ENCODE data around the gene GTF3C1.
A peak's percentile ranks its signal among the peaks of the same experiment; 100 is the strongest.
"Not testable (repeated sequence)": the region's sequence is repeated elsewhere in the genome, so short reads cannot be mapped to it uniquely, and the experiment has no call there.

Gene GTF3C1

DNA sequence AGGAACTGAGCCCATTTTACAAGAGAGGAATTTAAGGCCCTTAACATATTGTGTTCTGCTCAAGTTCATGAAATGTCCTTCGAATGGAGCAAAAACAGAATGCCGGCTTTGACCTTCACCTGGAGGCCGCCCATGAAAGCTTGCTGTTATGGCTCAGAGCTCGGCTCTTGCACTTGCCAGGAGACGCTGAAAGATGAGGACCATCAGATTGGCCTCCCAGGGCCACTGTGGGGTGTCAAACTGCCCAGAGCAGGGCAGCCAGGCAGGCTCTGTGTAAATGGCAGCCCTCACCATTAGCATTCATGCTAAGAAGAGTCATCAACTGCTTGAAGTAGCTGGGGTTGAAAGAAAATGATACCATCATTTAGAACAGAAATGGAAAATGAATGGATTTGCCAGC lies 108.4 kb downstream of the GTF3C1 start:
- DNase-seq (ENCODE audit: low read depth): no peak

DNA sequence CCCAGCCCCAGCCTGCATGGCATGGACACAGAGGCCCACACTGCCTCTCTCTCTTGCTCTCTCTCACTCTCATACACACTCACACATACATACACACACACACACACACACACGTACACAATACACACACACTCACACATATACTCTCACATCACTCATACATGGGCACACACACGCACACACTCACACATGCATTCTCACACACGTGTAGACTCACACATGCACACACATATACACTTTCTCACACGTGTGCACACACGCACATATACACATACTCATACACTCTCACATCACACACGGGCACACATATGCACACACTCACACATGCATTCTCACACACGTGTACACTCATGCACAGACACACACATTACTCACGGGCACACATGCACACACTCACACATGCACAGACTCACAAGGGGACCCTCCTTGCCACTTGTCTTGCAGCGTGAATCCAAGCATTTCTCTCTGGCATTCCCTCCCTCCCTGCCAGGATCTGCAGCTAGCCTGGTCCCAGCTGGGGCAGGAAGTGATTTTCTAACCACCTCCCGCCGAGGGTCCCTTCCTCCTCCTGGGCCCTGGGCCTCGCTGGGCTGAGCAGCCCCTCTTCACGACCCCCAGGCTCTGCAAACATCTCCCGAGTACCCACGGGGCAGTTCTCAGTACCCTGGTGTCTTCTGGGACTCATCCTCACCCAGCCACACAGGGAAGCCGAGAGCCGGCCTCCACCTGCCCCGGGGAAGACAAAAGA lies 110.3 kb downstream of the GTF3C1 start:
- no peak for DNase-seq (ENCODE audit: low read depth)

DNA sequence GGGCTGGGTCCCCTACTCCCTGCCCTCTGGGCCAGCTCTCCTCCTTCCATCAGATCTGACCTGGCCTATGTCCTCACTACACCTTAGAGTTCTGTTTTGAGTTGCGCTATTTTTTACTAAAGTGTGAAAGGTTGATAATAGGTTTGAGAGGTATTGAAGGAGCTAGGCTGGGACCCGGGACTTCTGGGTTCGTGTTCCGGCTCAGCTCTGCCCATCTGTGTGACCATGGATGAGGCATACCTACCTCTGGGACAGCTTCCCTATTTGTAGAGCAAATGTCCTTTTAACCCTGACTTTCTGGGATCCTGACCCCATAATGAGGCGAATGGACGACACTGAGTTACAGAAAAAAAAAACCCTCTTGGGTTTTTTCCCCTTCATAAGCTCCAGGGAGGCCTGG lies 111.8 kb downstream of the GTF3C1 start:
- no peak for DNase-seq (ENCODE audit: low read depth)

DNA sequence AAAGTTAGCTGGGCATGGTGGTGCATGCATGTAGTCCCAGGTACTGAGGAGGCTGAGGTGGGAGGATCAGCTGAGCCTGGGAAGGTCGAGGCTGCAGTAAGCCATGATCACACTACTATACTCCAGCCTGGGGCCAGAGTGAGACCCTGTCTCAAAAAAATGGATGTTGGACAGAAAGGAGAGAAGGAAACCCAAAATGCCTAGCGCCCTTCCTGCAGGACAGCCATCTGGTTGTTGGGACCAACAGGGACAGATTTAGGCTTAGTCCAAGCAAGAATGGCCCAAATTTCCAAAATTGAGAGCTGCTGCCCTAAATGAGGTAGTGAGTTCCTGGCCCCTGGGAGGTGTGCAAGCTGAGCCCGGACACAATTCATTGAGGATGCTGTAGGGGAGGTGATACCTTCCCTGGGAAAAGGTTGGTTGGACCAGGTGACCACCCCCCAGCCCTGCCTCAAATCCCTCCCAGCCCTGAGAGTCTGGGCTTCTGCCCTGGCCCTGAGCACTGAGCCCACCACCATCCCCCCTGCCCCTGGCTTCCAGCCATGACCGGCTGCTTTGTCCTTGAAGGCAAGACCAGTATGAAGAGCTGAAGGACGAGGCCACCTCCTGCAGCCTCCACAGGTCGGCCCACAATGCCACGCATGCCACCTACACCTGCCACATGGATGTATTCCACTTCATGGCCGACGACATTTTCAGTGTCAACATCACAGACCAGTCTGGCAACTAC lies 112.6 kb downstream of the GTF3C1 start:
- DNase-seq (ENCODE audit: low read depth): no peak

DNA sequence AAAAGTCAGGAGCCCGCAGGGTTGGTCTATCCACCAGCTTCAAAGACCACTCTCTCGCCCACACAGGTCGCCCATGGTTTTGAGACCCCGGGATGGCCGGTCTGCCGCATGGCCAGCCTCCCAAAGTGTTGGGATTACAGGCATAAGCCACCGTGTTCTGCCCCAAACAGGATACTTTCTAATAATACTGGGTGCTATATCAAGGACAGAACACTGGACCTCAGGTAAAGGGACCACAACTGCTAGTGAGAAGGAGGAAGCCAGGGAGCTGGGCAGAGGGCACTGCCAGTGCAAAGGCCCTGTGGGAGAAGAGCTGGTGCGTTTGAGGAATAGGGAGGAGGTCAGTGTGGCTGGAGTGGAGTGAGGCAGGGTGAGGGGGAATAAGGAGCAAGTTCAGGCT lies 113.6 kb downstream of the GTF3C1 start:
- DNase-seq (ENCODE audit: low read depth): no peak

DNA sequence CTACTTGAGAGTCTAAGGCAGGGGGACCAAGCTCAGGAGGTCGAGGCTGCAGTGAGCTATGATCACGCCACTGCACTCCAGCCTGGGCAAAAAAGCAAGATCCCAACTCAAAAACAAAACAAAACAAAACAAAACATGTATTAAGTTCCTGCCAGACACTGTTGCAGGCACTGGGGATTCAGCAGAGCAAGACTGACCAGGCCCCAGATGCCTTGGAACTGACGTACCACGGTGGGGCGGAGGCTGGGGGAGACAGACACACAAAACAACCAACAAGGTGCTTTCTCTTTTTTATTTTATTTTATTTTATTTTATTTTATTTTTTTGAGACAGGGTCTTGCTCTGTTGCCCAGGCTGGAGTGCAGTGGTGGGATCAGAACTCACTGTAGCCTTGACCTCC lies 114.6 kb downstream of the GTF3C1 start:
- not testable (repeated sequence) for DNase-seq (ENCODE audit: low read depth)

DNA sequence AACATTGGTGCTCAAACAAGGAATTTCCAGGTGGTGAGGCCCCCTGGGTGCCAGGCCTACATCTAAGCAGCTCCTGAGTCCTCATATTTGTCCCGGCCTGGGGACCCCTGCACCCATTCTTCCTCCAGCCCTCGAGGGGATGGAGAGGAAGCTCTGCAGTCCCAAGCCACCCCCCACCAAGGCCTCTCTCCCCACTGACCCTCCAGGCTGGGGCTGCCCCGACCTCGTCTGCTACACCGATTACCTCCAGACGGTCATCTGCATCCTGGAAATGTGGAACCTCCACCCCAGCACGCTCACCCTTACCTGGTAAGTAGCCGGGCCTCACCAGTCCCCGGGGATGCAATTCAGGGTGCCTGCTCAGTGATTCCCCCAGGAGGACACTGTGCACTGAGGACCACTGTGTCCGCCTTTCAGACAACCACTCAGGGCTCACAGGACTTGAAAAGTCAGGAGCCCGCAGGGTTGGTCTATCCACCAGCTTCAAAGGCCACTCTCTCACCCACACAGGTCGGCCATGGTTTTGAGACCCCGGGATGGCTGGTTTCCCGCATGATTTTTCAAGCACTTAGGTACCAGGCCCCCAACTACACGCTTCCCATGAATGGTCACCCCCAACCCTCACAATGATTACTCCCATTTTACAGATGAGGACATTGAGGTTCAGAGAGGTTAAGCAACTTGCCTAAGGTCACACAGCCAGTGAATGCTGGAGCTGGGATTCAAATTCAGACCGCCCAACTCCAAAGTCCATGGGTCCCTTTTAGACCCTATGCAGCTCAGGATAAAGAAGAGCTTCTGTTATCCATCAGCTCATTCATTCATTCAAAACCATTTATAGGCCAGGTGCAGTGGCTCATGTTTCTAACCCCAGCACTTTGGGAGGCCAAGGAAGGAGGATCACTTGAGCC lies 115.3 kb downstream of the GTF3C1 start:
- DNase-seq (ENCODE audit: low read depth): no peak

DNA sequence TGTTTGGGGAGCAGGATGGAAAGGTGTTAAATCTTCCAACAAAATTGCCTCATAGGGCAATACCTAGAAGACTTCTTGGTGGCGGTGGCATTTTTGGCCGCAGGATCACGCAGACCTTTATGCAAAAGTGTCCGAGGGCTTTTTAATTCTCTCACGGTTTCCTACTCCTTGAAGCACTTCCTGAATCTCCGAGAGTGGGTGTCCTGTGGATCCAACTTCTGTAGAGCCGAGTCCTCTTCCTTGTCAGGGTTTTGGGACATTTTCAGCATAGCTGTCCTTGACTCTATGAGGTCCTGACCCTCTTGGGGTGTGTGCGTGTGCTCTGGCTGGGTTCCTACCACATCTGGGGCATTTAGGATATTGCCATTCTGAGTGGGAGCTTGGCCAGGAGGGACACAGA lies 116.1 kb downstream of the GTF3C1 start:
- DNase-seq (ENCODE audit: low read depth): no peak

DNA sequence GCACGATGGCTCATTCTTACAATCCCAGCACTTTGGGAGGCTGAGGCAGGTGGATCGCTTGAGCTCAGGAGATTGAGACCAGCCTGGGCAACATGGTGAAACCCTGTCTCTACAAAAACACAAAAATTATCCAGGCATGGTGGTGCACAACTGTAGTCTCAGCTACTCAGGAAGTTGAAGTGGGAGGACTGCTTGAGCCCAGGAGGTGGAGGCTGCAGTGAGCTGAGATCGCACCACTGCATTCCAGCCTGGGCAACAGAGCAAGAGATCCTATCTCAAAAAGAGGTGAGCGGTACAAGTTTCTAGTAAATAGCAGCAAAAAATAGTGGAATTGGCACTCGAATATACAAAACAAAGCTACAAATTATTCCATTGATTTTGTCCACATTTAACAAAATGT lies 116.5 kb downstream of the GTF3C1 start:
- not testable (repeated sequence) for DNase-seq (ENCODE audit: low read depth)

DNA sequence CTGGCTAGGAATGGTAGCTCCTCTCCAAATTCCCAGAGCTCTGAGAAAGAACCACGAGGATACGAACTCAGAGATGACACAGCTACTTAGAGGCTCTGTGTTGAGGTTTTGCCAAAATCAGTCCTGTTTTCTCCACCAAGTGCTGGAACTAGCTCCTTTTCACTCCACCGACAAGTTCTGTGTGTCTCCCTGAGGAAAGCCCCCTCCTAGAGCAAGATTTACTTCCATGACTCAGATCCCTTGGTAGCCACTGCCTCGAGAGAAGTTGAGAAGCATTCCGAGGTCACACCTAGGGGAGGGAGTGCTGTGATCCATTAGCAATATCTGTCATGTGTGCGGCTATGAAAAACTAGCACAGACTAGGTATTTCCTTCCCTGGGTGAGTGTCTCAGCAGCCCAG lies 117.2 kb downstream of the GTF3C1 start:
- DNase-seq (ENCODE audit: low read depth): peak; percentile 70

DNA sequence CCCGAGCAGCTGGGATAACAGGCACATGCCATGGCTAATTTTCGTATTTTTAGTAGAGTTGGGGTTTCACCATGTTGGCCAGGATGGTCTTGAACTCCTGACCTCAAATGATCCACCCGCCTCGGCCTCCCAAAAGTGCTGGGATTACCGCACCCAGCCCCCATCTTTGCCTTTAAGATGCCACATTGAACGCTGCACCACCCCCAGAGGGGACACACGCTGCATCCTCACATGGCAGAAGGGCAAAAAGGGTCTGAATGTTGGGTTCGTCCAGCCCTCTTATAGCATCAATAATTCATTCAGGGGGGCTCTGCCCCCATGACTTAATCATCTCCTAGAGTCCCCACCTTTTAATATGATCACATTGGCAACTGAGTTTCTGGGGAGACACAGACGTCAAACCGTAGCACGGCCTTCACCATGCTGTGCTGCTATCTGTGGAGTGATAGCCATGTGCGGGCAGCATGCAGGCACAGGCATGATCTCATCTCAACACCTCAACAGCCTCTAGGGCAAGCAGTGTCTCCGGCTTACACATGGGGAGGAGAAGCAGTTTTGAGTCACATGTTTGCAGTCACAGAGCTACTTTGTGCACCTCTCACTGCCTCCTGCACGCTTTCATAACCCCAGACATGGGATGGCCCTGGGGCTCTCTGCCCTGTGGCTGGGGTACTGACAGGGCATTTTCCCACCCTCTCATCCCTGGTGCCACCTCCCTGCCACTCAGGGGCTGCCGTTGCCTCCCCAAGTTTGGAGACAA lies 117.8 kb downstream of the GTF3C1 start:
- DNase-seq (ENCODE audit: low read depth): peak; percentile 55

DNA sequence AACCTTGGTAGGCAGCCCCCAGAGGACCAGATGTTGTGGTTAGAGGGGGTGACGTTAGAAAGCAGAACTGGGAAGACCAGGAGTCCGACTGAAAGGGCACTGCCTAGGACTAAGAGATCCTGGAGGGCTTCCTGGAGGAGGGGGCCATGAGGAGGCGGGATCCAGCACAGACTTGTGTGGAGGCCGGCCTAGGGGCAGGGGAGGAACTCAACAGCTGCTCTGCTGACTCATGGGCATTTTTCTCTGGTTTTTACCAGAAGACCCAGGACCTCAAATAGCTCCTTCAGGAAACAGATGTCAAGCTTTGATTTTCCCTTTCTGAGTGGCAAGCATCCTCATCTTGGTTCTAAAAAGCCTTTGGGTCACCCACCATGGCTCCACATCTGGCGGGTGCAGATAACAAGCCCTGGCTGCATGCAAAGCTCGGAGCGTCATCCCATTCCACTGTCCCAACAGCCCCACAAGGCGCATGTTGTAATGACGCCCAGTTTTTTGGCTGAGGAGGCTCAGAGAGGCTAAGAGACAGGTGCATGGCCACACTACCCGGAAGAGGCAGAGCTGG lies 118.7 kb downstream of the GTF3C1 start:
- peak; percentile 29 for DNase-seq (ENCODE audit: low read depth)

DNA sequence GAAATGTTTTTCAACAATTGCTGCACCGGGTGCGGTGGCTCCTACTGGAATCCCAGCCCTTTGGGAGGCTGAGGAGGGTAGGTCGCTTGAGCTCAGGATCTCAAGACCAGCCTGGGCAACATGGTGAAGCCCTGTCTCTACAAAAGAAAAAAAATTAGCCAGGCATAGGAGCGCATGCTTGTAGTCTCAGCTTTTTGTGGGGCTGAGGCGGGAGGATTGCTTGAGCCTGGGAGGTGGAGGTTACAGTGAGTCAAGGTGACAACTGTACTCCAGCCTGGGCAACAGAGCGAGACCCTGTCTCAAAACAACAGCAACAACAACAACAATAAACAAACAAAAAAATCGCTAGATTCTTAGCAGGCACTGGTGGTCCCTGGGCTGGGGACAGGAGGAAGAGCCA lies 119.2 kb downstream of the GTF3C1 start:
- DNase-seq (ENCODE audit: low read depth): no peak

DNA sequence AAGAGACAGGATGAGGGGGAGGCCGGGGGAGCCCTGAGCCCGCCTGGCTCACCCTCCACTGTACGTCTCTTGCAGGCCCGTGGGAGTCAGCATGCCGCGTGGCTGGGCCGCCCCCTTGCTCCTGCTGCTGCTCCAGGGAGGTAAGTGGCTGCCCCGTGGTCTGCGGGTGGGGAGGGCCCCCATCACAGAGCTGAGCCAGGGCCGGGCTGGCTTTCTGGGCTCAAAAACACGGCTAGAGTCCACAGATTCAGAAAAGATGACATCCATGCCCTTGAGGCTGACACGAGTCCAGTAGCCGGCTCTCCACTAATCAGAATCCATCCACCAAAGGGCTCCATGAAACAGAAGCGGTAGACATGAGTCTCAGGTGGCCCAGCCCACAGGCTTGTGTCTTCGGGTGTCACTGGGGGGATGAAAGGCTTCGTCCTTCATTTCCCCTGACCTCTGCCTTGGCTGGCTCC lies 119.7 kb downstream of the GTF3C1 start:
- no peak for DNase-seq (ENCODE audit: low read depth)

DNA sequence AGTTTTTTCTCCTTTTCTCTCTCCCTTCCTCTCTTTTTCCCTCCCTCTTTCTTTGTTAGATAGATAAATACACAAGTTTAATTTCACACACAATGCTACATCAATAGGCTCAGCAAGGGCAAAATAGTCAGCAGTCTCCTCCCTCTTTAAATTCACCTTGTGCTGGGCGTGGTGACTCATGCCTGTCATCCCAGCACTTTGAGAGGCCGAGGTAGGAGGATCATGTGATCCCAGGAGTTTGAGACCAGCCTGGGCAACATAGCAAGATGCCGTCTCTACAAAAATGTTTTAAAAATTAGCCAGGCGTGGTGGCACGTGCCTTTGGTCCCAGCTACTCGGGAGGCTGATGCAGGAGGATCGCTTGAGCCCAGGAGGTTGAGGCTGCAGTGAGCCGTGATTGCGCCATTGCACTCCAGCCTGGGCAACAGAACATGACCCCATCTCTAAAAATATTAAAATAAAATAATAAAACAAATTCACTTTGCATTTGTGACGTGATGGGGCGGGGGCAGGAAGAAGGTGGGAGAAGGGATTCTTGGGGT lies 120.3 kb downstream of the GTF3C1 start:
- DNase-seq (ENCODE audit: low read depth): no peak

DNA sequence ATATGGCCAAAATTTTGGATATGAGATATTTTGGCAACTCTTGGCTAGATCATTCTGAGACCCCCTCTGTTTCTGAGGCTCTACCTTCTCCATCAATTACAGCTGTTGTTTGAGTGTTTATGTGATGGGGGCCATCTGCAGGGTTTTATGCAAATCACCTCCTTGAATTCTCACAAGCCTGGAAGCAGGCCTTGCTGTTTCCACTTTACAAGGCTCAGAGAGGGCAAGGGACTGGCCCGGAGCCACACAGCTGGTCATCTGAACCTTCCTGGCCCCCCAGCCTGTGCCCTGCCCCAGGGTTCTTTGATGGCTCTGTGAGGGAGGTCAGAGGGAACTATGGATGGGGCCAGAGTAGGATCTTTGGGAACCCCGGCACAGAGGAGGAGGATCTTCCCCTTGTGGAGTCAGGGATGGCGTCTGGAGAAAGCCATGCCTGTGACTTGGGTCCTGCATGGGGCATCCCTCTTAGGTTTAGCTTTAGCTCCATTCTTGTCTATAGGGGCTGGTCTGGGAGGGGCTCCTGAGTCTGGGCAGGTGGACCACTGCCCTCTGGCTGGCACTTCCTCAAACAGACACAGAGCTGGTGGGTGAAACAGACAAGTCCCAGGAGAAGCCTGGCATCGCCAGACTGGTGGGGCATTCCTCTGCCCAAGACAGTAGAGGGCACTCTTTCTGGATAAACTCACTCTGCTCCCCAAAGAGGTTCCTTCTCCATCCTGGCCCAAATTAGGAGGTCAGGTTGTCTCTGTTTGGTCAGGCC lies 121.5 kb downstream of the GTF3C1 start:
- DNase-seq (ENCODE audit: low read depth): no peak

DNA sequence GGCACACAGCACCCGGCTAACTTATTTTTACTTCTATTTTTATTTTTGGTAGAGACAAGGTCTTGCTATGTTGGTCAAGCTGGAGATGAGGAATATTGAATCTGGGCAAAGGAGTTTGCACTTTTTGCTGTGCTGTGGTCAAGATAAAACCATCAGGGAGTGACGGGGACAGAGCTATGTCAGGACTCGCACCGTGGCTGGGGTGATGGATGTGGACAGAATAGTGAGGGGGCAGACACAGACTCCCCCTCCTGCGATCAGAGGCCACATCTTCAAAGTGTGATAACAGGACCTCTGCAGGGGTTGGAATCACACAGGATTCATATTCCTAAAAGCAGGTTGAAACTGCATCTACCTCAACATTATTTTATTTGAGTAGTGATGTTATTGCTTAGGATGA lies 122.2 kb downstream of the GTF3C1 start:
- no peak for DNase-seq (ENCODE audit: low read depth)

DNA sequence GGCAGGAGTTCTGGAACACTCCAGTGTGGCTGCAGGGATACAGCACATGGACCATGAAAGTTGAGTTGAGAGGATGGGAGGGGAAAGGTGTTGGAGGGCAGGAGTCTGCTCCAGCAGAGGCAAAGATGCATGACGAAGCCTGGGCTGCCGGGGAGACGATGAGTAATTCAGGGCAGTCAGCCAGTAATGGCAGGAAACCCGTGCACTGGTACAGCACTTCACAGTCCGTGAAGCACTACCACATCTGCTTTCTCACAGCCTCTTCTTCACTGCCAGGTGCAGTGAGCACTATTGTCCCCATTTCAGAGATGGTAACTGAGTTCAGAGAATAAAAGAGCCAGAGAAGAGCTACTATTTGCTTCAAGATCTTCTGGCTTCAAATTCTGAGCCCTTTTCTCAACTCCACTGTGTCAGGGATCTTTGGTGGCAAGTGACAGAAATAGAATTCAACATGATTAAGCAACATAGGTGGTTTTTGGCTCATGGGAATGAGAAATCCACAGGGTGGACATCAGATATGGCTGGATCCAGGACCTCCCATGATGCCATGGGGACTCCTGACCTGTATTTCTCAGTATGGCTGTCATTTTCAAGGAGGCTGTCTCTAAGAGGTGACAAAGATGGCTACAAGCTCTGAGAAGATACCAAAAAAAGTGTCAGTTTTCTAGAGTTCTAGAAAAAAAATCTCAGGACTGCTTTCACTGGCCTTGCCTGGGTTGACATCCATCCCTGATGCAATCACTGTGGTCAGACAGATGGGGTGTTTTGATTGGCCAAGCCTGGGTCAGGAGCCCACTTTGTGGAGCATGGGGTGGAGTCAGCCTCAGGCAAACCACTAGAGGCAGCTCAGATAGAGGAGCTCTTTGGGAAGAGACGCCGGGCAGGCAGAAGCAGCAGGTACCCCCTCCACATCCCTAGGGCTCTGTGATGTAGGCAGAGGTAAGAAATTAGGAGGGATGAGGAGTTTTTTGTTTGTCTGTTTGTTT lies 123.0 kb downstream of the GTF3C1 start:
- DNase-seq (ENCODE audit: low read depth): peak; percentile 91

DNA sequence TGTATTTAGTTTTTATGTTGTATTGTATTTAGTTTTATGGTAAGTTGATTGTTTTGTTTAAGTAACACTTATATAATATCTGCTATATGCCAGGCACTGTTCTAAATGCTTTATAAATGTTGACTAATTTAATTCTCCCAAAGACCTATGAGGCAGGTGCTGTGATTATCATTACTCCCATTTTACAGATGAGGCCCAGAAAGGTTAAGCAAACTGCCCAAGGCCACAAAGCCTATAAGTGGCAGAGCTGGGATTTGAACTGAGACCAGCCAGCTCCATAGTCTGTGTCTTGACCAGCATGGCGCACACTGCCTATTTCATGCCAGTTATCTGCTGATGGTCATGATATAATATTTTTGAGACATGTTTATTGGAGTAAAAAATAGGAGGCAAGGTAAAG lies 123.8 kb downstream of the GTF3C1 start:
- no peak for DNase-seq (ENCODE audit: low read depth)
